Measurements from ENCODE around the gene POLR3K.

The POLR3K gene

DNA sequence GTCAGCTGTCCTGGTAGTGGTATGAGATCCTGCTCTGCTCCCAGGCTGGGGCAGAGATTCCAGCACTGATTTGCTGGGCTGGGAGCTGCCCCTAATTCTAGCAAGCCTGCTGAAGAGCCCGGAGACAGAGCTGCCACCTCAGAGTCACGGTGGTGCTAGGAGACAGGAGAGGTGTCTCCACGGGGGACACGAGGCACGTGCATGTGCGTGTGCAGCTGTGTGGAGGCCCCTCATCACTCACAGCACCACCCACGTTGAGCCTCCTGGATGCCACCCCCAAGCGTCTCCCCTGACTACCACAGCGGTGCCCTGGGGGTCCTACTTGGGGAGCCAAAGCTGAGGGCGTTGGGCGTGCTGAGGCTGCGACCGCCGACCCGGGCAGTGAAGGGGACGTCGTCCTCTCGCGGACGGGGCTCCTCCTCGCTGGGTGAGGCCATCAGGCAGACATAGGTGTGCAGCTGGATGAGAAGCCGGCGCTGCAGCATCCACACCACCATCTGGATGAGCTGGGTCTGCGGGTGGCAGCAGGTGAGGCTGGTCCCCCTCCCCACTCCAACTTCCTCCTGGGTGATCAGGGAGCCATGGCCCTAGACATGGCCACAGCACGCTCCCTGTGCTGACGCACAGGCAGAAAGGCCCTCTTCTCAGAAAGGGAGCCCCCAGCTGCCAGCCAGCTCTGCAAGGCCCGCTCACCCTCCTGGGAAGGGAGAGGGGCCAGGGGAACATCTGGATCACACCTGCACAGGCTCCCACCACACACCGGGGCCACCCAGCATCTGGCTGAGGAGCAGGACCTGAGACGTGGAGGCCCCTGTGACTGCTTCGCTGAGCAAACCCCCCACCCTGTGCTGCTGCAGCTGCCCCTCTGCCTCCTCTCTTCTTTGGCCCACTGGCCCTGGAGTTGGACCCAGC, 36.2 kb upstream of the POLR3K start:
- peaks cover 5 to 7% of the 10 kb centered on the region in 2 donors for H3K4me1 ChIP-seq (ENCODE audit: control insufficient read depth in 2 of 2, insufficient read depth in 2 of 2, low read length in 2 of 2)
- no peak overlapping the region for H3K9ac ChIP-seq (ENCODE audit: low read depth in 1 of 2, low read length in 2 of 2)
- peaks cover 21 to 36% of the 10 kb centered on the region in 2 donors for H3K36me3 ChIP-seq (ENCODE audit: control insufficient read depth in 2 of 2, insufficient read depth in 2 of 2, low read length in 2 of 2)
- H3K27ac ChIP-seq (ENCODE audit: low read depth in 2 of 2, low read length in 2 of 2) = no peak overlapping the region
- no peak overlapping the region for H3K4me3 ChIP-seq (ENCODE audit: low read length in 2 of 2)
- H3K27me3 ChIP-seq (ENCODE audit: control insufficient read depth in 2 of 2, insufficient read depth in 2 of 2, low read length in 2 of 2) = no peaks in the 10 kb centered on the region
- H3K9me3 ChIP-seq (ENCODE audit: control insufficient read depth in 2 of 2, low read length in 2 of 2) = no peaks in the 10 kb centered on the region

DNA sequence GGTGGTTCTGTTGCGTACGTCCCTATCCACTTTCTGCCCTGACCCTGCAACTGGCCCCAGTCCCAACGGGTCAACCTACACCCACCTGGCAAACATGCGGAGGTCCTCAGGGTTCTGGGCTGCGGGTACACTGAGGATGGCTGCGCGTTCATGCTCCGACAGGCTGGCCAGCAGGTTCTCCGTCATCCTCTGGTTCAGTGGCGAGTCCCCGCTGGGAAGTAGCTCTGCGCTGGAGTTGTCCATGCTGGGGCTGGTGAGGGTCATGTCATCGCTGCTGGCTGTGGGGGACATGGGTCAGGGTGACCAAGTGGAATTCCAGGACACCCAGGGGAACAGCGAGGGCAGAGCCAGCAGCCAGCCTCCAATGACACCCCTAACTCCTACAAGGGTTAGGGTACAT, 35.2 kb upstream of the POLR3K start:
- no peaks in the 10 kb centered on the region for H3K27me3 ChIP-seq (ENCODE audit: control insufficient read depth in 2 of 2, insufficient read depth in 2 of 2, low read length in 2 of 2)
- no peak overlapping the region for H3K27ac ChIP-seq (ENCODE audit: low read depth in 2 of 2, low read length in 2 of 2)
- H3K36me3 ChIP-seq (ENCODE audit: control insufficient read depth in 2 of 2, insufficient read depth in 2 of 2, low read length in 2 of 2) = peaks cover 23 to 36% of the 10 kb centered on the region in 2 donors
- no peak overlapping the region for H3K9ac ChIP-seq (ENCODE audit: low read depth in 1 of 2, low read length in 2 of 2)
- H3K9me3 ChIP-seq (ENCODE audit: control insufficient read depth in 2 of 2, low read length in 2 of 2) = no peaks in the 10 kb centered on the region
- H3K4me3 ChIP-seq (ENCODE audit: low read length in 2 of 2) = no peak overlapping the region
- H3K4me1 ChIP-seq (ENCODE audit: control insufficient read depth in 2 of 2, insufficient read depth in 2 of 2, low read length in 2 of 2) = peaks cover 11 to 17% of the 10 kb centered on the region in 2 donors

DNA sequence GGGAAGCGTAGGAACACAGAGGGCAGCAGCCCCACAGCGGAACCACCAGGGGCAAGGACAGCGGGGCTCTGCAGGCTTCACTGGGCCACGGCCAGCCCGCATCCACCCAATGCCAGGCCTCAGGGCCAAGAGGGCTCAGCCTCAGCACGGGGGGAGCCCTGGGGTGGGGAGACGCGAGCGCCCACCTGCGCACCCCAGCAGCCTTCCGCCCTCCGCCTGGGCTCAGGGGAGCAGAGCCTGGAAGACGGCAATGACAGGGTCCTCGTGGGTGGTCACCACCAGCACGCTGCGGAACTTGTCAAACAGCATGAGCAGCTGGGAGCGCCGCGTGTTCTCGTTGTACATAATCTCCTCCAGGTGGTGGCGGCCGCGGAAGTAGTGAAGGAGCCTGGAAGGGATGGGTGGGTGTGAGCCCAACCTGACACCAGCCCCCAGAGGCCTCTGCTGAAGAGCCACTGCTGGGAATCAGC, 33.1 kb upstream of the POLR3K start:
- Histone ChIP-seq H3K9me3 (ENCODE audit: control insufficient read depth in 2 of 2, low read length in 2 of 2) (no peaks in the 10 kb centered on the region), H3K4me1 (ENCODE audit: control insufficient read depth in 2 of 2, insufficient read depth in 2 of 2, low read length in 2 of 2) (peaks cover 11 to 17% of the 10 kb centered on the region in 2 donors), H3K27ac (ENCODE audit: low read depth in 2 of 2, low read length in 2 of 2) (no peak overlapping the region), H3K36me3 (ENCODE audit: control insufficient read depth in 2 of 2, insufficient read depth in 2 of 2, low read length in 2 of 2) (peaks cover 23 to 34% of the 10 kb centered on the region in 2 donors), H3K9ac (ENCODE audit: low read depth in 1 of 2, low read length in 2 of 2) (no peak overlapping the region), H3K4me3 (ENCODE audit: low read length in 2 of 2) (no peak overlapping the region), H3K27me3 (ENCODE audit: control insufficient read depth in 2 of 2, insufficient read depth in 2 of 2, low read length in 2 of 2) (no peaks in the 10 kb centered on the region)

DNA sequence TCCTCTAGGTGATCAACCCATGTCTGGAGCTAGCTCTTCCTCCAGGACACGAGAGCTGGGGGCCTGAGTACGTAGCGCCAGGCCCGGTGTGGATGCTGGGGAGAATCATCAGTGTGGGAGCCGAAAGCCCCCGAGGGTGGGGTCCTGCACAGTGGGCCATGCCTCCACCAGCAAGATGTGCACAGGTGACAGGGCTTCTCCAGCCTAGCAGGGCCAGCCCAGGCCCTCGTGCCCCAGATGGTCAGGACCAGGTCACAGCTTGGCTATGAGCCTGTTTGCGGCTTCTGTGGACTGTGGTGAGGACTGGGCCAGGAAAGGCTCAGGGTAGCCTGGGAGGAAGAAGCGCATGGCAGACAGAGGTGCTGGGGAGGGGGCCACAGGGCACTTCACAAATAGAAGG, 32.5 kb upstream of the POLR3K start:
- H3K27me3 ChIP-seq (ENCODE audit: control insufficient read depth in 2 of 2, insufficient read depth in 2 of 2, low read length in 2 of 2) = no peaks in the 10 kb centered on the region
- H3K36me3 ChIP-seq (ENCODE audit: control insufficient read depth in 2 of 2, insufficient read depth in 2 of 2, low read length in 2 of 2) = peaks cover 23 to 34% of the 10 kb centered on the region in 2 donors
- H3K4me3 ChIP-seq (ENCODE audit: low read length in 2 of 2) = no peak overlapping the region
- H3K9ac ChIP-seq (ENCODE audit: low read depth in 1 of 2, low read length in 2 of 2) = no peak overlapping the region
- peaks cover 11 to 17% of the 10 kb centered on the region in 2 donors for H3K4me1 ChIP-seq (ENCODE audit: control insufficient read depth in 2 of 2, insufficient read depth in 2 of 2, low read length in 2 of 2)
- H3K9me3 ChIP-seq (ENCODE audit: control insufficient read depth in 2 of 2, low read length in 2 of 2) = no peaks in the 10 kb centered on the region
- no peak overlapping the region for H3K27ac ChIP-seq (ENCODE audit: low read depth in 2 of 2, low read length in 2 of 2)

DNA sequence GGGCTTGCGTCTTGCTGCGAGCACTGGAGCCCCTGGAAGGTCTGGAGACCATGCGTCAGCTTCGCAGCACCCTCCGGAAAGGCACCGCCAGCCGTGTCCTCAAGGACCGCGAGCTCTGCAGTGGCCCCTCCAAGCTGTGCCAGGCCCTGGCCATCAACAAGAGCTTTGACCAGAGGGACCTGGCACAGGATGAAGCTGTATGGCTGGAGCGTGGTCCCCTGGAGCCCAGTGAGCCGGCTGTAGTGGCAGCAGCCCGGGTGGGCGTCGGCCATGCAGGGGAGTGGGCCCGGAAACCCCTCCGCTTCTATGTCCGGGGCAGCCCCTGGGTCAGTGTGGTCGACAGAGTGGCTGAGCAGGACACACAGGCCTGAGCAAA, 32.0 kb upstream of the POLR3K start:
- no peak overlapping the region for H3K9ac ChIP-seq (ENCODE audit: low read depth in 1 of 2, low read length in 2 of 2)
- H3K27ac ChIP-seq (ENCODE audit: low read depth in 2 of 2, low read length in 2 of 2) = peak overlapping the region in 1 of 2 donors; percentile 56
- peaks cover 11 to 17% of the 10 kb centered on the region in 2 donors for H3K4me1 ChIP-seq (ENCODE audit: control insufficient read depth in 2 of 2, insufficient read depth in 2 of 2, low read length in 2 of 2)
- no peak overlapping the region for H3K4me3 ChIP-seq (ENCODE audit: low read length in 2 of 2)
- no peaks in the 10 kb centered on the region for H3K9me3 ChIP-seq (ENCODE audit: control insufficient read depth in 2 of 2, low read length in 2 of 2)
- no peaks in the 10 kb centered on the region for H3K27me3 ChIP-seq (ENCODE audit: control insufficient read depth in 2 of 2, insufficient read depth in 2 of 2, low read length in 2 of 2)
- H3K36me3 ChIP-seq (ENCODE audit: control insufficient read depth in 2 of 2, insufficient read depth in 2 of 2, low read length in 2 of 2) = peaks cover 23 to 32% of the 10 kb centered on the region in 2 donors

DNA sequence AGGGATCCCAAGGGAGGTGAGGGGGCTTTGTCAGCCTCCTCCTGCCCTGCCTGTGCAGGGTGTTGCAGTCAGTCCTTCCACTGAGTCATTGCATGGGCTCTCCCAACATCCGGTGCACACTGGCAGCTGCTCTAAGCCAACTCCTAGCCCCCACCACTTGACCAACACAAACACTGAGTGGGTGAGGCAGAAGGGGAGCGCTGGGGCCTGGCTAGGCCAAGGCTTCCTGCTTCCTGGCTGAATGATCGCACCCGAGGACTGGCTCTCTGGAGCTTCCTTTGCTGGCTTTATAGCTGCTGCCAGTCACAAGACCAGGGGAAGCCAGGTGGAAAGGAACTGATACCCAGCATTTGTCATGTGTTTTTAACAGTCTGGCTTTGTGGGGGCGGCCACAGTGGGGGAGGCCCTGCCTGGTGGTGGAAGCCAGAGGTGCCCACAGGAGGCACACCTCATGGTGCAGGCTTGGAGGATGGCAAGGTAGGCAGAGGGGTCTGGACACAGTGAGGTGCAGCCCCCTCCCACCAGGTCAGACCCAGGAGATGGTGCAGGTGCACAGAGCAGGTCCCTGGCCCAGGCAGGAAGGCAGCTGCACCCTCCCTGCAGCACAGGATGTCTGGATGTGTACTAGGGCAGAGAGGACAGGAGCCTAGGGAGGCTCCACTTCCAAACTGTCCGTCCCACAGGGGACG, 31.5 kb upstream of the POLR3K start:
- Histone ChIP-seq H3K4me1 (ENCODE audit: control insufficient read depth in 2 of 2, insufficient read depth in 2 of 2, low read length in 2 of 2) (peaks cover 11 to 17% of the 10 kb centered on the region in 2 donors), H3K27ac (ENCODE audit: low read depth in 2 of 2, low read length in 2 of 2) (peak overlapping the region; percentile 21 to 56)

DNA sequence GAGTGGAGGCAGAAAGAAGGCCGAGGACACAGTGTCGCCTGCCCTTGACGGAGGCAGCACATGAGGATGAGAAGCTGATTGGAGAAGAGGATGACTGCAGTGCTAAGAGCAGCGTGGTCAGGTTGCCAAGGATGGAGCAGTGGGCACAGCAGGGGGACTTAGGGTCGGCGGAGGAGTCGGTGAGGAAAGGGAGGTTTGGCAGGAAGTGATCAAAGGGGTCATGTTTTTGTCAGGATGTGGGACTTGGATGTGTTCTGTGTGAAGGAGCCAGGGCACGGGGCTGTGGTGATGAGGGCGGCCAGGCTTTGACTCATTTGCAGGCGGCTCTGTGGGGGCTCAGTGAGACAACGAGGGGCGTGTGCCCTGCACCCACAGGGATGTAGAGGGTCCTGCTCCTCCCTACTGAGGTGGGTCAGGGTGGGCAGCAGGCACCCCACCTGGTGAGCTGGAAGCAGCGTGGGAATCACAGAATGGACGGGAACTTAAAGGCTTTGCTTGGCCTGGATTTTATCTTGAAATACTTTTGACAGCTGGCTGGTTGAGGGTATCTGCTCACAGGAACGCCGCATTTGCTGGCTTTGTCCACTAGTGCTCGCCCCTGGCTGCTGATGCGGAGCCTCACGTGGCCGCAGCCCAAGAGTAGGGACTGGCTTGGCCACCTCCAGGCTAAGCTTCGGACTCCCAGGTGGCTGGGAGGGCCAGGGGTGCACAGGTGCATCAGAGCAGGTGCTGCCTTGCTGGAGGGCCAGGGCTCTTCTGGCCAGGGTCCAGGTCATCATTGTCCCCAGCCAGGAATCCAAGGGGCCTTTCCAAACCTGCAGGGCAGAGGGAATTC, 30.6 kb upstream of the POLR3K start:
- H3K4me3 ChIP-seq (ENCODE audit: low read length in 2 of 2) = no peak overlapping the region
- H3K36me3 ChIP-seq (ENCODE audit: control insufficient read depth in 2 of 2, insufficient read depth in 2 of 2, low read length in 2 of 2) = peaks cover 22 to 28% of the 10 kb centered on the region in 2 donors
- peak overlapping the region; percentile 21 to 56 for H3K27ac ChIP-seq (ENCODE audit: low read depth in 2 of 2, low read length in 2 of 2)
- H3K9ac ChIP-seq (ENCODE audit: low read depth in 1 of 2, low read length in 2 of 2) = no peak overlapping the region
- no peaks in the 10 kb centered on the region for H3K27me3 ChIP-seq (ENCODE audit: control insufficient read depth in 2 of 2, insufficient read depth in 2 of 2, low read length in 2 of 2)
- no peaks in the 10 kb centered on the region for H3K9me3 ChIP-seq (ENCODE audit: control insufficient read depth in 2 of 2, low read length in 2 of 2)
- H3K4me1 ChIP-seq (ENCODE audit: control insufficient read depth in 2 of 2, insufficient read depth in 2 of 2, low read length in 2 of 2) = peaks cover 12 to 18% of the 10 kb centered on the region in 2 donors

More for the DNA sequence above, 31.5 kb upstream of the POLR3K start:
- Histone ChIP-seq H3K9me3 (ENCODE audit: control insufficient read depth in 2 of 2, low read length in 2 of 2) (no peaks in the 10 kb centered on the region), H3K27me3 (ENCODE audit: control insufficient read depth in 2 of 2, insufficient read depth in 2 of 2, low read length in 2 of 2) (no peaks in the 10 kb centered on the region), H3K4me3 (ENCODE audit: low read length in 2 of 2) (no peak overlapping the region), H3K9ac (ENCODE audit: low read depth in 1 of 2, low read length in 2 of 2) (no peak overlapping the region), H3K36me3 (ENCODE audit: control insufficient read depth in 2 of 2, insufficient read depth in 2 of 2, low read length in 2 of 2) (peaks cover 25 to 31% of the 10 kb centered on the region in 2 donors)

DNA sequence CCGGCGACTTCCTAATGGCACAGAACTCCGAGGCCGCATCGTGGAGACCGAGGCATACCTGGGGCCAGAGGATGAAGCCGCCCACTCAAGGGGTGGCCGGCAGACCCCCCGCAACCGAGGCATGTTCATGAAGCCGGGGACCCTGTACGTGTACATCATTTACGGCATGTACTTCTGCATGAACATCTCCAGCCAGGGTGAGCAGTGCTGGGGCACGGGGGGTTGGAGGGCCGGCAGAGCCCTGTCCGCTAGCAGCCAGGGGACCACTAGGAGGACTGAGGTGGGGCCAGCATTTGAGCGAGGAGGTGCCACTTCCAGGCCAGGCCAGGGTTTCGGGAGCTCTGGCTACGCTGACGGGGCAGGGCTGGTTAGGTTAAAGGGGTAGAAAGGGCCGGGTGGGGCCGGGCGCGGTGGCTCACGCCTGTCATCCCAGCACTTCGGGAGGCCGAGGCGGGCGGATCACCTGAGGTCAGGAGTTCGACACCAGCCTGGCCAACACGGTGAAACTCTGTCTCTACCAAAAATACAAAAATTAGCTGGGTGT, 29.7 kb upstream of the POLR3K start:
- H3K9ac ChIP-seq (ENCODE audit: low read depth in 1 of 2, low read length in 2 of 2) = no peak overlapping the region
- no peak overlapping the region for H3K27ac ChIP-seq (ENCODE audit: low read depth in 2 of 2, low read length in 2 of 2)
- H3K36me3 ChIP-seq (ENCODE audit: control insufficient read depth in 2 of 2, insufficient read depth in 2 of 2, low read length in 2 of 2) = peaks cover 16 to 22% of the 10 kb centered on the region in 2 donors
- no peak overlapping the region for H3K4me3 ChIP-seq (ENCODE audit: low read length in 2 of 2)
- peaks cover 18 to 24% of the 10 kb centered on the region in 2 donors for H3K4me1 ChIP-seq (ENCODE audit: control insufficient read depth in 2 of 2, insufficient read depth in 2 of 2, low read length in 2 of 2)
- H3K9me3 ChIP-seq (ENCODE audit: control insufficient read depth in 2 of 2, low read length in 2 of 2) = no peaks in the 10 kb centered on the region
- no peaks in the 10 kb centered on the region for H3K27me3 ChIP-seq (ENCODE audit: control insufficient read depth in 2 of 2, insufficient read depth in 2 of 2, low read length in 2 of 2)

DNA sequence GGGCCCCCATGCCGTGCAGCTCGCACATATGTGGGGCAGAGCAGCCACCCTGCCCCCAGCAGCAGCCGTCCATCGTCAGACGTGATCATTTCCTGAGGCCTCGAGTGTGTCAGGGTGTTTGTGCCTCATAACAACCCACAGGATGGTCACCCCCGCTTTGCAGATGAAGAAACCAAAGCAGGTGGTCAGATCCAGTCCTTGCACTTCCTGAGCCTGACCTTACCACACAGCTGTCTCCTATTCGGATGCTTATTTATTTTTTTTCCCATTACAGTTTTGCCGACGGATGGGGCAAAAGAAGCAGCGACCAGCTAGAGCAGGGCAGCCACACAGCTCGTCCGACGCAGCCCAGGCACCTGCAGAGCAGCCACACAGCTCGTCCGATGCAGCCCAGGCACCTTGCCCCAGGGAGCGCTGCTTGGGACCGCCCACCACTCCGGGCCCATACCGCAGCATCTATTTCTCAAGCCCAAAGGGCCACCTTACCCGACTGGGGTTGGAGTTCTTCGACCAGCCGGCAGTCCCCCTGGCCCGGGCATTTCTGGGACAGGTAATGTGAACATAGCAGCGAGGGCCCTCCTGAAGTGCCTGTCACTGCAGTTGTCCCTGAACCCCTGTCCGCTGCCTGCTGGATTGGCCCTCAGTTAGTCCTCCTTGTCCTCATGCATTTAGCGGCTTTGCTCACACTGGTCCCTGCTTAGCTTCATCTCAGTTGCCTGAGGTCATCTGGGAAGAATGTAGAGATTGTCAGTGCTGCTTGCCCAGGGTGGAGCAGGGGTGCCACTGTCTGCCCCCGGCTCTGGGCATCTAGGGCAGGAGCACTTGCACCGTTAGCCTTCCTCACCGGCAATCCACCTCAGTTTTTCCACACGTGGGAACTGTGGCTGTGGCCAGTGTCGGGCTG, 26.0 kb upstream of the POLR3K start:
- Histone ChIP-seq H3K4me3 (ENCODE audit: low read length in 2 of 2) (peak overlapping the region; percentile 74 to 84), H3K27ac (ENCODE audit: low read depth in 2 of 2, low read length in 2 of 2) (peak overlapping the region in 1 of 2 donors; percentile 84), H3K9ac (ENCODE audit: low read depth in 1 of 2, low read length in 2 of 2) (no peak overlapping the region), H3K4me1 (ENCODE audit: control insufficient read depth in 2 of 2, insufficient read depth in 2 of 2, low read length in 2 of 2) (peaks cover 34 to 43% of the 10 kb centered on the region in 2 donors), H3K36me3 (ENCODE audit: control insufficient read depth in 2 of 2, insufficient read depth in 2 of 2, low read length in 2 of 2) (peaks cover 5 to 8% of the 10 kb centered on the region in 2 donors), H3K27me3 (ENCODE audit: control insufficient read depth in 2 of 2, insufficient read depth in 2 of 2, low read length in 2 of 2) (no peaks in the 10 kb centered on the region), H3K9me3 (ENCODE audit: control insufficient read depth in 2 of 2, low read length in 2 of 2) (no peaks in the 10 kb centered on the region)
